GM21576 (cell line): ENCODE measurements around the gene TBC1D20.
"Not testable (repeated sequence)": the region's sequence is repeated elsewhere in the genome, so short reads cannot be mapped to it uniquely, and the experiment has no call there.

Source experiments
- ATAC-seq: cut with Tn5 transposase; IDR thresholded peaks from one replicate; pipeline ENCODE4 v1.9.1; 2021; ENCODE audit warnings: mild to moderate bottlenecking, moderate library complexity; ENCODE audit not compliant: unreplicated experiment

TBC1D20 gene

DNA sequence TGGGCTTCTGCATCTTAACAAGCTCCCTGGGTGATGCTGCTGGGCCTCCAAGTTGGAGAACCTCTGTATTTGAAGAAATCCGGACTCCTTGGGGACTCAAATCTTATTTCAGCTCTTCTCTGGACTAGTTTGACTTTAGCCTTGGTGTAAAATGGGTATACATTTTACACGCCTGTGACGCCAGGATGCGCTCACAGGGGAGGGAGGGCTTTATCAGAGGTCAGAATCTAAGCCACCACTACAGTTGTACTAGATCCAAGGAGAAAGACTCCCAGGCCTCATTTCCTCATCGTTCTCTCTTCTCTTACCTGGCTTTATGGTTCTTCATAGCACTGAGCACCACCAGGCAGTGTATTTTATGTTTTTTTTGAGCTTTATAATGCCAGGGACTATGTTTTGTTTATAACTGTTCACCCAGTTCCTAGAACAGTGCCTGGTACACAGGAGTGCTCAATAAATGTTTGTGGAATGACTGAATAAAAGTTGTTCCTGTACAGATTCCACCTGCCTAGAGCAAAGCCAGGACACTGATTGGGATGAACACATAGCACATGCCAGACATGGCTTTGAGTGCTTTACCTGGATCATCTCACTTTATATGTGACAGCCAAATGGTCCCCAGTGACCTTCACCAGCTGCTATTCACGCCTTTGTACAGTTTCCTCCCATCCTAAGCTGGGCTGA lies 59.3 kb downstream of the TBC1D20 start:
- ATAC-seq: no peak

DNA sequence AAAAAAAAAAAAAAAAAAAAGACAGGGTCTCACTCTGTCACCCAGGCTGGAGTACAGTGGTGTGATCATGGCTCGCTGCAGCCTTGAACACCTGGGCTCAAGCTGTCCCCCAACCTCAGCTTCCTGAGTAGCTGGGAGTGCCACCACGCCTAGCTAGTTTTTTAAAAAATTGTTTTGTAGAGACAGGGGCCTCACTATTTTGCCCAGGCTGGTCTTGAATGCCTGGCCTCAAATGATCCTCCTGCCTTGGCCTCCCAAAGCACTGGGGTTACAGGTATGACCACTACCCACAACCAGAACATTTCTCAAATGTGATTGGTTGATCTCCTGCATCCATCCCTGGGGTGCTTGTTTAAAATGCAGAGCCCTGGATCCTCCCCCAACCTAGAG lies 59.8 kb downstream of the TBC1D20 start:
- no peak for ATAC-seq

DNA sequence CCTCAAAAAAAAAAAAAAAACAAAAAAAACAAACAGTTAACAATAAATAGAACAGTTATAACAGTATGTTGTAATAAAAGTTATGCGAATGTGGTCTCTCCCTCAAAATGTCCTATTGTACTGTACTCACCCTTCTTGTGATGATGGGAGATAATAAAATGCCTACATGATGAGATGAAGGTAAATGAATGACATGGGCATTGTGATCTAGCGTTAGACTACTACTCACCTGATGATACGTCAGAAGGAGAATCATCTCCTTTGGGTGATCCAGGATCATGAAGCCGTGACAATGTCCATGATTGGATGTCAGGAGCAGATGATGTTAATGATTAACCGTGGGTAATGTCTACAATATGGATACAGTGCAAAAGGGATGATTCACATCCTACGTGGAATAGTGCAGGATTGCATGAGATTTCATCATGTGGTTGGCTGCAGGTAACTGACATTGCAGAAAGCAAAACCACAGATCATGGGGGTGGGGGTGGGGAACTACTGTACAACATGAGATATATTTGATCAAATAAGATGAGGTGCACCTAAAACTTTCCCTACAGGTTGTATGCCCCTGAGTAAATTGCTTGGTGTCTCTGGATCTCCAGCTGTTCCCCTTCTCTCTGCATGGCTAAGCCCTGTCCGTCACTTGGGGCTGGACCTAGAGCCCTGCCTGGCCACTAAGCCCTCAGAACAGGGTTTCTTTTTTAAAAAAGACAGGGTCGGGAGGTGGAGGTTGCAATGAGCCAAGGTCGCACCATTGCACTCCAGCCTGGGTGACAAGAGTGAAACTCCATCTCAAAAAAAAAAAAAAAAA lies 60.4 kb downstream of the TBC1D20 start:
- no peak for ATAC-seq

DNA sequence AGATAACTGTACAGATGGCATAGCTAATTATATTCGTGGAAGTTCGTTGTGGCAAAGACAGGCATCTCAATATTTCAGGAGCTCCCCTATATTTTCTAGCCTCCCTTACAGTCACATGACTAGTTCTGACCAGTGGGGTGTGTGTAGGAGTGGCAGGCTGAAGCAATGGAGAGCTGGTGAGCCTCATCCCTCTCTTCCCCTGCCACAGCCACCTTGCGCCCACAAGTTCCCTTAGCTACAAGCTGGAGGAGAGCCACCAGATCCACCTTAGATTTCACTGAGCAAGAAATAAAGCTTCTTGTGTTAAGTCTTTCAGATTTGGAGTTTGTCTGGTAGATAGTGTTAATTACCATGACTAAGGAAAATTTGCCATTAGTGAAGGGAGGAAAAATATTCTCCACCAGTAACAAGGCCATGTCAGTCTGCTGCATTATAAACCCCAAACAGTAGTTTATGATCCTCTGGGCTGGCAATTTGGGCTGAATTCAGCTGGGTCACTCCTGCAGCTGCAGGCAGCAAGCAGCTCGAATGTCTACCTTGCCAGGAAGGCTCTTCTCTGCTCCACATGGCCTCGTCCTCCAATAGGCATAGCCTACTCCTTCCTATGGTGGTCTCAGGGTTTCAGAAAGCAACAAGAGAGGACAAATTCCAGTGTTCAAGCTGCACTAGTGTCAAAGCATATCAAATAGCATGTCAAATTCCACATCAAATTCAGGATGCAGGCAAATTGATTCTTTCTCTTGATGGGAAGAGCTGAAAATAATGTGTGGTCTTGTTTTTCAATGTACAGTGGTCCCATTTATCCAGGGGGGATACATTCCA lies 61.7 kb downstream of the TBC1D20 start:
- no peak for ATAC-seq

DNA sequence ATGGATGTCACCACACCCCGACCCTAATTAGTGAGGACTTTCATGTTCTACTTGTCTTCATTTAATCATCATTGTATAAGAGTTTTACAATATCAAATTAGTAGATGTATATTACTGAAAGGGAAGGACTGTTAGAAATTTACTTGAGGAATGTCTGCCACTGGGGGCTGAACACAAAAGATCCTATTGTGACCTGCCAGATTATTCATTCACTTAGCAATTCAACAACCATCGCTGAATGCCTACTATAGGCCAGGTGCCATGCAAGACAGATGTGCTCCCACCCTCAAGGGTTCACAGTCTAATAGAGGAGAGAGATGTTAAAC lies 62.2 kb downstream of the TBC1D20 start:
- no peak for ATAC-seq

DNA sequence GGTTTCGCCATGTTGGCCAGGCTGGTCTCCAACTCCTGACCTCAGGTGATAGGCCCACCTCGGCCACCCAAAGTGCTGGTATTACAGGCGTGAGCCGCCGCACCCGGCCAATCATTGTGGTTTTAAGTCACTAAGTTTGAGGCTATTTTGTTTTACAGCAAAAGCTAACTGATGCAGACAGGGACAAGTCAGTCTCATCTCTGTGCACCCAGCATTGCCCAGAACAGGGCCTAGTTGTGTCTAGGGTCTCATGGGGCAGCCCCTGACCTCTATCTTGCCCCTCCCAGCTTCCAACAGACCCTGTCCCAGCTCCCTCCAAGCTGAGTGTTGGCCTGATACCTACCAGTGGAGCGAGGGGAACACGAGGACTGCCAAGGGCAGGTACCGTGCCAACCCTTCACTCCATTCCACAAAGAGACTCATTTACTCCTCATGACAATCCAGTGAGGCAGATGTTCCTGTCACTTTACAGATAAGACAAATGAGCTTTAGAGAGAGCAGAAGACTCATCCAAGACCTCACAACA lies 63.1 kb downstream of the TBC1D20 start:
- no peak for ATAC-seq

DNA sequence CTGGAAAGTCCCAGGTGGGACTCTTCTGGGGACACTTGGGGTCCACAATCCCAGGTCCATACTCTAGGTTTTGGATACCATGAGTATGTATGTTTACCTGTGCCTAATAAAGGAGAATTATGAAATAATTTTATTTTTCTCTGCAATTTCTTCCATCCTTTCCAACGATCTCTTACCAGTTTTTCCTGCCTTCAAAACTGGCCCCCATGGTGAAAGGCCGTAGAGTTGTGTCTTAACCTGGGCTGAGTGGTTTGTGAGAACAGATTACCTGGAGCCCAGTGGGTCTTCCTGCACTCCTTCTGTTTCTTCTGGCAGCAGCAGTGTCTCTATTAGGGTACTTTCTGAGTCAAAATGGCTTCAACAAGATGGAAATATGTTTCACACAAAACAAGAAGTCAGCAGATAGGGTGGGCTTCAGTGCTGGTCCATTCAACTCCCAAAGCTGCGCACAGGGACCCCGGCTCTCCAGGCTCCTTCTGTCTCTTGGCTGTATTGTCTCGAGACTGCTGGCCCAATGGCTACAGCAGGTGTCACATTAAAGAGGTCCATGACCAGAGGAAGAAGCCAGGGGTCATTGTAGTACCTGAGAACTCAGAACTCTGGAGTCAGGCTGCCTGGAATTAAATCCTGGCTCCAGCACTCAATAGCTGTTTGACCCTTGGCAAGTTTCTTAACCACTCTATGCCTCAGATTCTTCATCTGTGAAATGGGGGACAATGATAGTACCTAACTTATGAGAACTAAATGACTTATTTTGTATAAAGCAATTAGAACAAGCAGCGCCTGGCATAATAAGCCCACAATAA lies 64.7 kb downstream of the TBC1D20 start:
- ATAC-seq: no peak

DNA sequence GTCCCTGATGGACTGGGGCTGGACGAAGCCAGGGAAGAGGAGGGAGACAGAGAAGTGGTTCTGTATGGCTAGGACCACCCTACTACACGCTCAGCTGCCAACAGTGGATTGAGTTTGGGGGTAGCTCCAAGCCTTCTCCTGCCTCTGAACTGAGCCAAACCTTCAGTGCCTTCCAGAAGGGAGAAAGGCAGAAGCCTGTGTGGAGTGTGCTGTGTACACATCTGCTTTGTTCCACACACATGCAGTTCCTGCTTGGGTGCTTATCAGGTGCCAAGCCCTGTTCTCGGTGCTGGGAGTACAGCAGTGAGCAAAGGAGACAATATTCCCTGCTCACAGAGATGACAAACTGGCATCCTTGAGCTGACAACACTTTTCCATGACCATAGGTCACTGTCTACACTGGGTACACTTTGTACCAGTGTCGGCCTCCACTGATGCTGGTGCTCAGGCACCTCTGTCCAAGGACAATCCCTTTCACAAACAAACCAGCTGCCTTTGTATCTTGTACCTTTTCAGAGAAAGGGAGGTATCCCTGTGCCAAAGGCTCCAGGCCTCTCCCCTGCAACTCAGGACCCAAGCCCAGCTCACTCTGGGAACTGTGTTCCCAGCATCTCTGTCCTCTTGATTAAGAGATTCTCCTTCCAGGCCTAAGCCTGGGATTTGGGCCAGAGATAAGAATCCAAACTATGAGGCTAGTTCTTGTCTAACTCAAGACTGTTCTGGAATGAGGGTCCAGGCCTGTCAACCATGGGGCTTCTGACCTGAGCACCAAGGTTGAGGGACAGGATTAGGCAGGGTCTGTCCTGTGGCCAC lies 65.5 kb downstream of the TBC1D20 start:
- ATAC-seq: no peak

DNA sequence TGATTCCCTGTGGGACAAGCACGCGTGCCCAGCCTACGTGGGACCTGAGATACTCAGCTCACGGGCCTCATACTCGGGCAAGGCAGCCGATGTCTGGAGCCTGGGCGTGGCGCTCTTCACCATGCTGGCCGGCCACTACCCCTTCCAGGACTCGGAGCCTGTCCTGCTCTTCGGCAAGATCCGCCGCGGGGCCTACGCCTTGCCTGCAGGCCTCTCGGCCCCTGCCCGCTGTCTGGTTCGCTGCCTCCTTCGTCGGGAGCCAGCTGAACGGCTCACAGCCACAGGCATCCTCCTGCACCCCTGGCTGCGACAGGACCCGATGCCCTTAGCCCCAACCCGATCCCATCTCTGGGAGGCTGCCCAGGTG lies 66.1 kb downstream of the TBC1D20 start:
- no peak for ATAC-seq

DNA sequence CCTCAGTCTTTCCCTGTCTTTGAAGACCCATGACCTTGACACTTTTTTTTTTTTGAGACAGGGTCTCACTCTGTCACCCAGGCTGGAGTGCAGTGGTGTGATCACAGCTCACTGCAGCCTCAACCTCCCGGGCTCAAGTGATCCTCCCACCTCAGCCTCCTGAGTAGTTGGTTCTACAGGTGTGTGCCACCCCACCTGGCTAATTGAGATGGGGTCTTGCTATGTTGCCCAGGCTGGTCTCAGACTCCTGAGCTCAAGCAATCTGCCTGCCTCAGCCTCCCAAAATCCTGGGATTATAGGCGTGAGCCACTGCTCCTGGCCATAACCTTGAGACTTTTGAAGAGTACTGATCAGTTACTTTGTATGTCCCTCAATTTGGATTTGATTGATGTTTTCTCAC lies 69.0 kb downstream of the TBC1D20 start:
- not testable (repeated sequence) for ATAC-seq

DNA sequence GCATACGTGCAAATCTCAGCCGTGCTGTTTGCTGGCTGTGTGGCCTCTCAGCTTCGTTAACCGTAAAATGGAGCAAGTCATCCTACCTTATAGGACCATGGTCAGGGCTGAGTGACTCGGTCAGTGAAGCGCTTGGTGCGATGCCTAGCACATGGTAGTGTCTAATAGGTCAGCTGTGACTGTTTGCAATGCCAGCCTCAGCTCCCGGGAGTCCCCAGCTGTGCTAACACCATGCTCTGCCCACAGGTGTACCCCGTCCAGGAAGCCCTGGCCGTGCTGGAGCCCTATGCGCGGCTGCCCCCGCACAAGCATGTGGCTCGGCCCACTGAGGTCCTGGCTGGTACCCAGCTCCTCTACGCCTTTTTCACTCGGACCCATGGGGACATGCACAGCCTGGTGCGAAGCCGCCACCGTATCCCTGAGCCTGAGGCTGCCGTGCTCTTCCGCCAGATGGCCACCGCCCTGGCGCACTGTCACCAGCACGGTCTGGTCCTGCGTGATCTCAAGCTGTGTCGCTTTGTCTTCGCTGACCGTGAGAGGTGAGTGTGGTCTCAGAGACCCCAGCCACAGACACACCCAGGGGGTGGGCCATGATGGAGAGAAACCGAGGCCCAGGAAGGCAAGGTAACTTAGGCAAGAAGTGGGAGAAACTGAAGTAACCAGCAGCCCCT lies 71.2 kb downstream of the TBC1D20 start:
- no peak for ATAC-seq

DNA sequence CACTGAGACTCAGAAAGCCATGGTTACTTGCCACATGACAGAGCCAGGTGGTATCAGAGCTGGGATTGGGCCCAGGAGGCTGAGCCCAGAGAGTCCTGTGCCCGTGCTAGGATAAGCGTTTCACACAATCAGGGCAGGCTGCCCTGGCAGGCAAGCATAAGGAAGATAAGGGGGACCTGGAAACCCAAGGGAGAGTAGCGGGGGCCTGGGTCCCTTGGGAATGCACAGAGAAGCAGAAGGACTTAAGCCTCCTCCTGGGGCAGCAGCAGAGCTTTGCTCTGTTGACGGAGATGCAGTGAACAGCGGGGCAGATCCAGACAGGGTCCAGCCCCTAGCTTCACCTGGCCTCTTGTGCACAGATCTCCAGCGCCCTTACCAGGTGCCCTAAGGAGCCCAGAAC lies 73.1 kb downstream of the TBC1D20 start:
- ATAC-seq: no peak

DNA sequence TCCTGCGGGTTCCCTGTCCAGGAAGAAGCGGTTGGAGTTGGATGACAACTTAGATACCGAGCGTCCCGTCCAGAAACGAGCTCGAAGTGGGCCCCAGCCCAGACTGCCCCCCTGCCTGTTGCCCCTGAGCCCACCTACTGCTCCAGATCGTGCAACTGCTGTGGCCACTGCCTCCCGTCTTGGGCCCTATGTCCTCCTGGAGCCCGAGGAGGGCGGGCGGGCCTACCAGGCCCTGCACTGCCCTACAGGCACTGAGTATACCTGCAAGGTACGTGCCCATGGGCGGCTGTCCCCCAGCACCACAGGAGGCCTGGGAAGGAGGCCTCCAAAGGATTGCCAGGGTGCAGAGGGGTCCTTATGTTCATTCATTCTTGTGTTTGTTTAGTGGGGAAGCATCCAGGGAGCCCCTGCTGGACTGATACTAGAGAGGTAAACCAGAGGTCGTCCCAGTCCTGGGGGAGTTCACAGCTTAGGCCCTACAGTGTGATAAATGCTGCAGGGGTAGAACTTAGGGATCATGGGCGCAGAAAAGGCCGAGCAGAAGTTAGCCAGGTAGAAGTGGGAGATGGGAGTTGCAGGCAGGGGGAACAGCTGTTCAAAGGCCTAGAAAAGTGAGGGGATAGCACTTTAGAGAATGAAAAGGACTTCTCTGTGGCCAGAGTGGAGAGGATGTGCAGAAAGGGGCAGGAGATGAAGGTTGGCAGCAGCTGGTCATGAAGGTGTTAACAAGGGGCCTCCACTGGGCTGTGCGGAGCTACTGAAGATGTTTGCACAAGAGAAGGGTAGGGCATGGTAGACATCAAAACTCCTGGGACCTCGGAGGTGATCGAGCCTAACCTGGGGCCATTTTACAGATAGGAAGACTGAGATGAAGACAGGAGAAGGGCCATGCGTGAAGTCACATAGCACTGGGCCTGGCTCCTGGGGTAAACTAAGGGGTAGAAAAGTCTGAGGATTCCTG lies 74.0 kb downstream of the TBC1D20 start:
- no peak for ATAC-seq

DNA sequence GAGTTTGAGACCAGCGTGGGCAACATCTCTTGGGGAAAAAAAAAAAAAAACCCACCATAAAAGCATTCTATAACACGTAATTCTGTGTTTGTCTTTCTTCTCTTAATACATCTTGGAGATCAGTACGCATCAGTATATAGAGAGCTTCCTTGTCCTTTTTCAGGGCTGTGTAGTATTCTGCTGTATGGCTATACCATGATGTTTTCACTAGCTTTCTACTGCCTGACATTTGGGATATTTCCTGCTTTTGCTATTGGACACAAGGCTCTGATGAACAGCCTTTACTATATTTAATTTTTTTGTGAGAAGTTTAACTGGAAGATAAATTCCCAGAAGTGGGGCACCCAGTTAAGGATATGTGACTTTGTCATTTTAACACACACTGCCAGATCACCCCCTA lies 74.8 kb downstream of the TBC1D20 start:
- no peak for ATAC-seq

DNA sequence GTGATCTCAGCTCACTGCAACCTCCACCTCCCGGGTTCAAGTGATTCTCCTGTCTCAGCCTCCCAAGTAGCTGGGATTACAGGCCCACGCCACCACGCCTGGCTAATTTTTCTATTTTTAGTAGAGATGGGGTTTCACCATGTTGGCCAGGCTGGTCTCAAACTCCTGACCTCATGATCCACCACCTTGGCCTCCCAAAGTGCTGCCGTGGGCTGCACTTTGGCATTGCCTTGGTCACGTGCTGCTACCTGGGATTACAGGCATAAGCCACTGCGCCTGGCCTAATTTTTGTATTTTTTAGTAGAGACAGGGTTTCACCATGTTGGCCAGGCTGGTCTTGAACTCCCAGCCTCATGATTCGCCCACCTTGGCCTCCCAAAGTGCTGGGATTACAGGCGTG lies 75.7 kb downstream of the TBC1D20 start:
- not testable (repeated sequence) for ATAC-seq
